HEK293T (cell line): ENCODE data around the gene IL1RAP.

Experiments
- ARNT ChIP-seq: fragments of 450-650 bp; IDR thresholded peaks from 2 replicates; pipeline ENCODE4 v1.6.1; 2017; ENCODE audit warnings: mild to moderate bottlenecking
- BHLHE40 ChIP-seq: fragments of 450-650 bp; IDR thresholded peaks from 2 replicates; pipeline ENCODE4 v1.6.1; 2016; ENCODE audit warnings: mild to moderate bottlenecking, moderate library complexity, borderline replicate concordance
- CTBP1 ChIP-seq: fragments of 450-650 bp; IDR thresholded peaks from 2 replicates; pipeline ENCODE4 v1.6.1; 2016; ENCODE audit warnings: borderline replicate concordance
- ELF4 ChIP-seq: fragments of 450-650 bp; IDR thresholded peaks from 2 replicates; pipeline ENCODE4 v1.6.1; 2017; ENCODE audit warnings: antibody characterized with exemption
- FOXA1 ChIP-seq: fragments of 450-650 bp; IDR thresholded peaks from 2 replicates; pipeline ENCODE4 v1.6.1; 2016; ENCODE audit warnings: mild to moderate bottlenecking
- FOXK2 ChIP-seq: fragments of 450-650 bp; IDR thresholded peaks from 2 replicates; pipeline ENCODE4 v1.6.1; 2016; ENCODE audit warnings: mild to moderate bottlenecking
- HDGF ChIP-seq: fragments of 450-650 bp; IDR thresholded peaks from 2 replicates; pipeline ENCODE4 v1.6.1; 2017; ENCODE audit warnings: antibody characterized with exemption, borderline replicate concordance
- LEF1 ChIP-seq: fragments of 450-650 bp; IDR thresholded peaks from 2 replicates; pipeline ENCODE4 v1.6.1; 2017; ENCODE audit warnings: mild to moderate bottlenecking, borderline replicate concordance
- SP1 ChIP-seq: fragments of 450-650 bp; IDR thresholded peaks from 2 replicates; pipeline ENCODE4 v1.6.1; 2017
- SUZ12 ChIP-seq: fragments of 450-650 bp; IDR thresholded peaks from 2 replicates; pipeline ENCODE4 v1.6.1; 2016; ENCODE audit warnings: mild to moderate bottlenecking
- TARDBP ChIP-seq: fragments of 450-650 bp; IDR thresholded peaks from 2 replicates; pipeline ENCODE4 v1.6.1; 2016

- TF ChIP-seq SP1 (no peak), BHLHE40 (no peak), TARDBP (no peak), FOXA1 (no peak), SUZ12 (no peak), LEF1 (no peak), ELF4 (no peak), FOXK2 (no peak), CTBP1 (no peak), HDGF (no peak), ARNT (no peak)
Observed at GRCh38 chr3:190619761-190620160, 105.9 kb downstream of the IL1RAP start.
